Measurements from ENCODE around the gene ABHD2. TPM values are rescaled to one million over a fixed set of nuclear protein-coding genes. Genes with fewer than 3 reads are reported as not detected.

ABHD2 gene
- total RNA-seq, 1 experiment from 2014 or later: 15.6 TPM

DNA sequence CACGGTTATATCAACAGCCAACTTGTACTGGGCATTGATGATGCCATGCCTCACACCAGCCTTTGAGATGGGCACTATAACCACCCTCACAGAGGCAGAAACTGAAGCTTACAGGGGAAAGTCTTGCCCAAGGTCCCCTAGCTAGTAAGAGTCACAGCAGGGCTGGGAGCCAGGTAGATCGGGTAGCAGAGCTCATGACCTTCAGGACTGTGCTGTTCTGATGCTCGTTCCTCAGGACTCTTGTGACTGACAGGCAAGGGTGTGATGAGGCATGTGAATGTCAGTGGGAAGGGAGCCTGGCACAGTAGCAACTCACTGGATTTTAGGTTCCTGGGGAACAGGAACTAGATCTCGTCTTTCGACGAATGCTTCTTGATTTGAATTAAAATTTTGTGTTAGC is 67.4 kb downstream of the ABHD2 start:
- H4K5ac ChIP-seq (ENCODE audit: insufficient read length, low read depth, low read length): no peak overlapping the region
- H4K8ac ChIP-seq (replicated peaks; ENCODE audit: insufficient read length, low read depth, low read length): no peak overlapping the region
- no peak overlapping the region for H2BK15ac ChIP-seq (ENCODE audit: low read depth, low read length)
- Mint-ChIP-seq H3K27ac (no peak overlapping the region), H3K4me1 (no peaks in the 10 kb centered on the region), H3K9me3 (no peaks in the 10 kb centered on the region), H3K4me3 (no peak overlapping the region), H3K36me3 (ENCODE audit: insufficient read depth in 1 of 3, low read depth in 3 of 3) (peaks cover 18 to 24% (median 21%) of the 10 kb centered on the region in 3 experiments; a peak in 5 of 7 replicates), H3K27me3 (ENCODE audit: low read depth) (no peaks in the 10 kb centered on the region)
- no peak overlapping the region for H2AK5ac ChIP-seq (ENCODE audit: insufficient read length, low read length)
- no peak overlapping the region for H3K23ac ChIP-seq (ENCODE audit: insufficient read length, low read depth, low read length)
- no peak overlapping the region for H4K91ac ChIP-seq (ENCODE audit: insufficient read length, low read depth, low read length)
- no peak overlapping the region for H3K4me2 ChIP-seq (ENCODE audit: insufficient read depth, insufficient read length, low read length)
- H3K56ac ChIP-seq (ENCODE audit: insufficient read length, low read depth, low read length): no peak overlapping the region
- no peak overlapping the region for H3T11ph ChIP-seq (ENCODE audit: low read length)
- no peaks in the 10 kb centered on the region for H3K27me3 ChIP-seq (ENCODE audit: insufficient read depth, low read length)
- no peaks in the 10 kb centered on the region for H3K23me2 ChIP-seq (ENCODE audit: insufficient read length, low read depth, low read length, poor library complexity, severe bottlenecking)
- H3K79me2 ChIP-seq (ENCODE audit: insufficient read depth, low read length): no peaks in the 10 kb centered on the region
- no peaks in the 10 kb centered on the region for H4K20me1 ChIP-seq (ENCODE audit: control insufficient read depth, insufficient read depth, insufficient read length)
- H3K27ac ChIP-seq (ENCODE audit: insufficient read length, low read depth, low read length): no peak overlapping the region
- H3K4me1 ChIP-seq (ENCODE audit: insufficient read depth, low read length): no peaks in the 10 kb centered on the region
- H3K18ac ChIP-seq (ENCODE audit: insufficient read length, low read depth, low read length): no peak overlapping the region
- no peak overlapping the region for H2BK120ac ChIP-seq (ENCODE audit: low read depth, low read length, poor library complexity, severe bottlenecking)
- H3K14ac ChIP-seq (ENCODE audit: insufficient read depth, low read length): no peak overlapping the region
- no peaks in the 10 kb centered on the region for H3K79me1 ChIP-seq (ENCODE audit: insufficient read depth, low read depth, low read length, poor library complexity, severe bottlenecking)
- H3K9me3 ChIP-seq (ENCODE audit: control insufficient read depth, low read depth, low read length): no peaks in the 10 kb centered on the region
- no CpG with 5 or more reads among the region's 6 CpGs for WGBS (ENCODE audit: extremely low coverage, insufficient read length, low lambda C conversion rate)
- no peak overlapping the region for H2BK12ac ChIP-seq (ENCODE audit: insufficient read length, low read depth, low read length)
- H2AFZ ChIP-seq (ENCODE audit: low read length): no peak overlapping the region
- H2BK5ac ChIP-seq (ENCODE audit: insufficient read length, low read length): no peak overlapping the region
- H3K9ac ChIP-seq (ENCODE audit: extremely low read depth, insufficient read length, low read length): no peak overlapping the region
- DNase-seq: no peak
- TF ChIP-seq, protein P1, sequence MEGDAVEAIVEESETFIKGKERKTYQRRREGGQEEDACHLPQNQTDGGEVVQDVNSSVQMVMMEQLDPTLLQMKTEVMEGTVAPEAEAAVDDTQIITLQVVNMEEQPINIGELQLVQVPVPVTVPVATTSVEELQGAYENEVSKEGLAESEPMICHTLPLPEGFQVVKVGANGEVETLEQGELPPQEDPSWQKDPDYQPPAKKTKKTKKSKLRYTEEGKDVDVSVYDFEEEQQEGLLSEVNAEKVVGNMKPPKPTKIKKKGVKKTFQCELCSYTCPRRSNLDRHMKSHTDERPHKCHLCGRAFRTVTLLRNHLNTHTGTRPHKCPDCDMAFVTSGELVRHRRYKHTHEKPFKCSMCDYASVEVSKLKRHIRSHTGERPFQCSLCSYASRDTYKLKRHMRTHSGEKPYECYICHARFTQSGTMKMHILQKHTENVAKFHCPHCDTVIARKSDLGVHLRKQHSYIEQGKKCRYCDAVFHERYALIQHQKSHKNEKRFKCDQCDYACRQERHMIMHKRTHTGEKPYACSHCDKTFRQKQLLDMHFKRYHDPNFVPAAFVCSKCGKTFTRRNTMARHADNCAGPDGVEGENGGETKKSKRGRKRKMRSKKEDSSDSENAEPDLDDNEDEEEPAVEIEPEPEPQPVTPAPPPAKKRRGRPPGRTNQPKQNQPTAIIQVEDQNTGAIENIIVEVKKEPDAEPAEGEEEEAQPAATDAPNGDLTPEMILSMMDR (conservative IDR thresholded peaks at IDR 0.05): no peak
- no peak overlapping the region for H2BK20ac ChIP-seq (ENCODE audit: low read depth, low read length, poor library complexity, severe bottlenecking)
- H3K4ac ChIP-seq (ENCODE audit: low read depth, low read length): no peak overlapping the region
